GM19455 (cell line): Measurements from ENCODE around the gene CROCC.

ENCODE experiments used
- ATAC-seq: cut with Tn5 transposase; IDR thresholded peaks from one replicate; pipeline ENCODE4 v1.9.1; 2021; ENCODE audit not compliant: unreplicated experiment

CROCC gene

GRCh38 chr1:16981269-16981849 is 59.6 kb downstream of the CROCC start:
- no peak for ATAC-seq

DNA sequence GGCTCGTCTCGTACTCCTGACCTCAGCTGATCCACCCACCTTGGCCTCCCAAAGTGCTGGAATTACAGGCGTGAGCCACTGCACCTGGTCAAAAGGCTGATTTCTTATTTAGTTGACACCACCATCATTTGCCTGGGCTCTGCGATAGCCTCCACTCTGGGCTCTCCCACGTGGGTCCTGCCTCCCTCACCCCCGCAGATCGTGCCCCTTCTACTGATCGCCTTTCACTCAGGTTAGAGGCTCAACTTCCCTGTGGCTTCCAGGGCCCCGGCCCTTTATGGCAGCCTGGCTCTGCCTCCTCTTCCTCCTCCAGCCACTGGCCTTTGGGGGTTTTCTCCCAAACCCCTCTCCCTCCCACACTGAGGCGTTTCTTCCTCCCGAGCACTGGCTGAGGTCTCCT is 61.2 kb downstream of the CROCC start:
- ATAC-seq, result no peak

- no peak for ATAC-seq
Observed at GRCh38 chr1:16983649-16984048, 61.9 kb downstream of the CROCC start.

GRCh38 chr1:16984717-16985116 is 63.0 kb downstream of the CROCC start:
- no peak for ATAC-seq

DNA sequence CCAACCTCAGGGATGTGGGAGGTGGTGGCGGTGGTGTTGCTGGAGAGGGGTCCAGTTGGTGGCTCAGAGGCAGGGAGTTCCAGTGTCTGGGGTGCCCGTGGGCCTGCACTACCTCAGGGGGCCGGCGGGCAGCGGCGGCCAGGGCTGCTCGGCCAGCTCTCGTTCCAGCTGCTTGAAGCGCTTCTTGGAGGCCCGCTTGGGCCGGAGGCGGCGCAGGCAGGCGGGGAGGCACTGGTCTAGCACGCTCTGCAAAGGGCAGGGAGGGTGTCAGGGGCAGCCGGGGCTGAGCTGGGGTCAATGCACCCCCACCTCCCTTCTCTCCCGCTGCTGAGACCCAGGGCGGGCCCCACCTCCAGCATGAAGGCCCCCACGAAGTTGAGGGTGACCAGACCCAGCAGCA is 64.4 kb downstream of the CROCC start:
- no peak for ATAC-seq

GRCh38 chr1:16986560-16986959 is 64.8 kb downstream of the CROCC start:
- ATAC-seq, result no peak

- no peak for ATAC-seq
Observed at GRCh38 chr1:16986962-16987361, 65.2 kb downstream of the CROCC start.

GRCh38 chr1:16988210-16988609 is 66.5 kb downstream of the CROCC start:
- no peak for ATAC-seq

DNA sequence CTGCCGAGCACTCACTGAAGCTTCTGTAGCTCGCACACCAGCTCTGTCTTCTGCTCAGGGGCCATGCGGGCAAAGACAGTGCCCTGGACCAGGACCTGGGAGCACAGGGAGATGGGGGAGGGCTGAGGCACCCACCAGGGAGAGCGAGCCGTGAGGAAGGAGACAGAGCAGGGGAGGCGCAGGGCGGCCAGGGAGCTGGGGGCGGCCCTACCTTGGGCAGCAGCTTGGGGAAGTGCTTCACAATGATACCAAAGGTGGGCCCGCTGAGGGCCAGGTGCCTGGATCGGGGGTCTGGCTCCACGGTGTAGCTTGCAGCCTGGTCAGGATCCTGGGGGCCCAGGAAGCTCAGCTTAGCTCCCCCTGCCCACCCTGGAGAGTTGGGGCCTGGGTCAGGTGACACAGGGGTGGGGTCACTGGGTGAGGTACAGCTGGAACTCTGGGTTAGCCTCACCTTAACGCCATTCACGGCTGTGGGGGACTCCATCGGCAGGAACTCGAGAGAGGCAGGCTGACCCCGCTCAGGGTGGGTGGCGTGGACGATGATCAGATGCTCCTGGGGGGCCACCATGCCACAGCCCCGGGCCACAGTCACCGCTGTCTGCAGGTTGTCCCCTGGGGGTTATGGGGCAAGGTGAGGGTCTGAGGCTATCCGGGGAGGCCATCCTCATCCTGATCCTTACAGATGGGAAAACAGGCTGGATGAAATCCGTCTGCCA is 68.1 kb downstream of the CROCC start:
- ATAC-seq, result no peak

- no peak for ATAC-seq
Observed at GRCh38 chr1:16991571-16991970, 69.8 kb downstream of the CROCC start.

GRCh38 chr1:16992102-16992501 is 70.4 kb downstream of the CROCC start:
- no peak for ATAC-seq

DNA sequence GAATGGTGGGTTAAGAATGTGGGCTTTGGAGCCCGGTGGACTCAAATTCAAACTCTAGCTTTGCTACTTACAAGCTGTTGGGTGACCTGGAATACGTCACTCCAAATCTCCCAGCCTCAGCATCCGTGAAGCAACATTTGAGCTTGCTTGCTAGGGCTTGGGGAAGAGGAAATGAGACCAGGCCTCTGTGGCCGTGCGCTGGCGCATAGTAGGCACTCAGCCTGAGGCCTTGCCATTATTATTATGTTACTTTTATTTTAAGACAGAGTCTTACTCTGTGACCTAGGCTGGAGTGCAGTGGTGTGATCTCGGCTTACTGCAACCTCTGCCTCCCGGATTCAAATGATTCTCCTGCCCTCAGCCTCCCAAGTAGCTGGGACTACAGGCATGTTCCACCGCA is 70.9 kb downstream of the CROCC start:
- no peak for ATAC-seq

- ATAC-seq, result no peak
Observed at GRCh38 chr1:16993521-16994038, 71.8 kb downstream of the CROCC start.

GRCh38 chr1:16996845-16997244 is 75.1 kb downstream of the CROCC start:
- ATAC-seq, result no peak

DNA sequence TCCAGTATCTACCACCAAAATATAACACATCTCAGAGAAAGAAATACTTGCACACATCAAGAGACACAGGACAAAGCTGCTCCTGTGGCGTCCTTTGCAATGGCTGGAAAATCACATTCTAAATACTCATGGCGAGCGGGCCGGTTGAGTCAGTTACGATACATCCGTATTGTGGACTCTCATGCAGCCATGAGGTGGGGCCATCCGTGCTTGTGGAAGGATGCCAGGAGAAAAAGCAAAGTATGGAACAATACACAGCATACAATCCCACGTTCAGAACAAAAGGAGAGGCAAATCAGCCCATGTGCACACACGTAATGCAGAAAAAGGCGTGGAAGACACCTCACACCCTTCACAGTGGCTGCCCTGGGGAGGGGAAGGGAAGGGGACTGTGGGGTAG is 76.9 kb downstream of the CROCC start:
- no peak for ATAC-seq

GRCh38 chr1:16999863-17000262 is 78.1 kb downstream of the CROCC start:
- ATAC-seq, result no peak

- ATAC-seq, result no peak
Observed at GRCh38 chr1:17001760-17002523, 80.2 kb downstream of the CROCC start.

GRCh38 chr1:17002524-17002902 is 80.8 kb downstream of the CROCC start:
- no peak for ATAC-seq

DNA sequence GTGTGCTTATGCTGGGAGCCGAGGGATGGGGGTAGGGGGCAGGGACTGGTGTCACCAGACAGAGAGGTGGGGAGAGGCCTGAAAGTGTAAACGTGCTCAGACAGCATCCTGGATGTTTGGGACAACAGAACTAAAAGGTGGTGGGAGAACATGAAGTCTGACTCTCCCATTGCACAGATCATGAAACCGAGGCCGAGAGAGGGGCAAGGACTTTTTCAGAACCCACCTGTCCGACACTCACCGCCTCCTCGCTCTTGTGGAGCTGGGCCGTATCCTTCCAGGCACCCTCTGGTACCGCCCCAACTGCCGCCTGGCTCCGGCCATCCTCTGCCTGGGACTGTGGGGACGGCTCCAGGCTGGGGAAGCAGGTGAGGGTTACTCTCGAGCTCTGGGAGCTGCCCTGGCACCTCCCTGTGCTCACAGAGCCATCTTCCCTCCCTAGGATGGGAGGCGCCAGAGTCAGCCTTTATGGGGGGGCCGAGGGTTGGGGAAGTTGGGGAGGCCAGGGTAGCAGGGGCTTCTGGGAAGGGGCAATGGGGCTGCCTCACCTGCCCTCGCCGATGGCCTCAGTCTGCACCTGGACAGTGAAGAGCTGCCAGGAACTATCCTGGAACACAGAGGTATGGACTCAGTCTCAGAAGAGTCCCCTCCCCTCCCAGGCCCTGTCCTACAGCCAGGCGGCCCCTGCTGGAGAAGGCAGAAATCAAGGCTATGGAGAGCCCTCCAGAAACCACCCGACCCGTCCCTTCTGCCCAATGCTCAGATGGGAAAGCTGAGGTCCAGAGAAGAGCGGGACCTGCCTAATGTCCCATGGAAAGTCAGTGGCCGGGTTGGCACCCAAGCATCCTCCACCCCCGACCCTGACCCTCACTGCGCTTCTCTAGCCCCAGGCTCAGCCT is 83.0 kb downstream of the CROCC start:
- ATAC-seq, result no peak

DNA sequence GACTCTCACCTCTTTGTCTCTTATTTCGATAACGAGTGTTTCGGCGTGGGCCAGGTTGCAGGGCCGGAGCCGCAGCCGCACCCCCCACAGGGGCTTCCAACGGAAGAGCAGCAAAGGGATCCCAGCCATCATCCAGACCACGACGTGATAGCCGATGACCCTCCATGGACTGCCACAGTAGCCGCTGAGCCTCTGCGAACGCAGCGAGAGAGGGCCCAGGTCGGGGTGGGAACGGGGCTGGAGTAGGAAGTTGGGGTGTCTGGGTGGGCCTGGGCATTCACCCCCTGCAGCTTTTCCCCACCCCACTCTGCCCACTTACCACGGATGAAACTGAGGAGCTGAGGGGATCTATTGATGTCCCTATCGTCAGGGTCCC is 83.6 kb downstream of the CROCC start:
- no peak for ATAC-seq

GRCh38 chr1:17007121-17007520 is 85.4 kb downstream of the CROCC start:
- ATAC-seq, result no peak
